ENCODE results near the gene RYR2.

DNA sequence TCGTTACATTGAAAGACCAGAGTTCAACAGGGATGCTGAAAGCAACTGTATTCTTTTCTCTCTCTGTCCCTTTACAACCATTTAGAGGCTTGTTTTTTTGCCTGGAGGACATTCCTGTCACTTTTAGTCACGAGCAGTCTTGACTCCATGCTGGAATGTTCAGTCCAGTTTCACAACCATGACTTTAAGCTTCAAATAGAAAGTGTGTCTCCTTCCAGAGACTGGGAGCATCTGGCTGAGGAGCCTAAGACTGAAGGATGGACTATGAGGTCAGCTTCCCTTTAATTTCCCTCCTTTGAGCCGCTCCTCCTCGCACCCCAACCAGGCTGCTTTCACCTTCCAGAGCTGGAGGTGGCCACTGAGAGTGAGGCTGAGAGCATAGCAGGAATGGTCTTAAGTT lies 10.5 kb upstream of the RYR2 start:
- TF ChIP-seq, protein P1, sequence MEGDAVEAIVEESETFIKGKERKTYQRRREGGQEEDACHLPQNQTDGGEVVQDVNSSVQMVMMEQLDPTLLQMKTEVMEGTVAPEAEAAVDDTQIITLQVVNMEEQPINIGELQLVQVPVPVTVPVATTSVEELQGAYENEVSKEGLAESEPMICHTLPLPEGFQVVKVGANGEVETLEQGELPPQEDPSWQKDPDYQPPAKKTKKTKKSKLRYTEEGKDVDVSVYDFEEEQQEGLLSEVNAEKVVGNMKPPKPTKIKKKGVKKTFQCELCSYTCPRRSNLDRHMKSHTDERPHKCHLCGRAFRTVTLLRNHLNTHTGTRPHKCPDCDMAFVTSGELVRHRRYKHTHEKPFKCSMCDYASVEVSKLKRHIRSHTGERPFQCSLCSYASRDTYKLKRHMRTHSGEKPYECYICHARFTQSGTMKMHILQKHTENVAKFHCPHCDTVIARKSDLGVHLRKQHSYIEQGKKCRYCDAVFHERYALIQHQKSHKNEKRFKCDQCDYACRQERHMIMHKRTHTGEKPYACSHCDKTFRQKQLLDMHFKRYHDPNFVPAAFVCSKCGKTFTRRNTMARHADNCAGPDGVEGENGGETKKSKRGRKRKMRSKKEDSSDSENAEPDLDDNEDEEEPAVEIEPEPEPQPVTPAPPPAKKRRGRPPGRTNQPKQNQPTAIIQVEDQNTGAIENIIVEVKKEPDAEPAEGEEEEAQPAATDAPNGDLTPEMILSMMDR (IDR thresholded peaks at IDR 0.05): no peak
- TF ChIP-seq POLR2A (IDR thresholded peaks at IDR 0.05) (no peak), POLR2AphosphoS5 (IDR thresholded peaks at IDR 0.05) (peak in 2 of 3 donors; percentile 16 to 53)
